Uterus (tissue), 2 donors: Measurements from ENCODE around the gene ACAT1.
"Not testable (repeated sequence)": the region's sequence is repeated elsewhere in the genome, so short reads cannot be mapped to it uniquely, and the experiment has no call there.

Source experiments
- CTCF ChIP-seq, 4 experiments: fragments of 200-600 bp in 2 of 4; fragments of 450-650 bp in 2 of 4; sonication (generic) in 2 of 4; IDR thresholded peaks; one replicate each; pipeline ENCODE4 v1.5.1; 2016 to 2019; ENCODE audit warnings: antibody characterized with exemption in 4 of 4, mild to moderate bottlenecking in 2 of 4, moderate library complexity in 1 of 4
- POLR2A ChIP-seq, 2 donors: fragments of 450-650 bp; IDR thresholded peaks; one replicate each; pipeline ENCODE4 v1.6.1; 2016; ENCODE audit warnings: antibody characterized with exemption in 2 of 2, mild to moderate bottlenecking in 1 of 2, moderate library complexity in 1 of 2

- not testable (repeated sequence) for TF ChIP-seq CTCF, POLR2A (IDR thresholded peaks at IDR 0.05)
These were observed 41.5 kb downstream of the ACAT1 start for GRCh38 chr11:108162878-108163277.
